GM23248 (cell line): ENCODE results near the gene GATA5.

Experiments used
- EZH2 ChIP-seq: fragments of 200-600 bp; sonication (generic); IDR thresholded peaks from 2 replicates; pipeline ENCODE4 v1.6.1; 2018; ENCODE audit warnings: antibody characterized with exemption, mild to moderate bottlenecking; ENCODE audit not compliant: insufficient read depth, poor library complexity, severe bottlenecking
- EZH2phosphoT487 ChIP-seq: fragments of 200-600 bp; sonication (generic); IDR thresholded peaks from 2 replicates; pipeline ENCODE4 v1.6.1; 2018; ENCODE audit warnings: antibody characterized with exemption, moderate library complexity, mild to moderate bottlenecking, low read depth; ENCODE audit not compliant: insufficient read depth

- TF ChIP-seq EZH2phosphoT487 (no peak), EZH2 (no peak)
Observed at GRCh38 chr20:62492711-62493110, 16.9 kb upstream of the GATA5 start.
